Suprapubic skin (tissue), 4 donors: Measurements from ENCODE around the gene RNF7. TPM values are rescaled to one million over a fixed set of nuclear protein-coding genes. Genes with fewer than 3 reads are reported as not detected.
"Not testable (repeated sequence)": the region's sequence is repeated elsewhere in the genome, so short reads cannot be mapped to it uniquely, and the experiment has no call there.

Source experiments
- DNase-seq, 2 donors: peaks; one replicate each; pipeline ENCODE4 v3.0.0-alpha.2; 2019; ENCODE audit warnings: low spot score in 2 of 2
- H3K27ac ChIP-seq: fragments of 200-600 bp; sonication (generic); one replicate; pipeline ENCODE4 v1.5.1; 2019
- H3K27me3 ChIP-seq: fragments of 200-600 bp; sonication (generic); one replicate; pipeline ENCODE4 v1.5.1; 2019
- H3K36me3 ChIP-seq: fragments of 200-600 bp; sonication (generic); one replicate; pipeline ENCODE4 v1.5.1; 2019
- H3K4me1 ChIP-seq: fragments of 200-600 bp; sonication (generic); one replicate; pipeline ENCODE4 v1.5.1; 2019
- H3K4me3 ChIP-seq: fragments of 200-600 bp; sonication (generic); one replicate; pipeline ENCODE4 v1.5.1; 2019; ENCODE audit warnings: mild to moderate bottlenecking
- H3K9me3 ChIP-seq: fragments of 200-600 bp; sonication (generic); one replicate; pipeline ENCODE4 v1.5.1; 2019
- CTCF ChIP-seq, 2 donors: fragments of 200-600 bp in 1 of 2; fragments of 450-650 bp in 1 of 2; sonication (generic) in 1 of 2; IDR thresholded peaks; one replicate each; pipeline ENCODE4 v1.5.1; 2016 to 2019; ENCODE audit warnings: antibody characterized with exemption in 2 of 2, mild to moderate bottlenecking in 1 of 2, moderate library complexity in 1 of 2
- EP300 ChIP-seq: sonication (generic); formaldehyde crosslinking; IDR thresholded peaks from one replicate; pipeline ENCODE4 v1.6.1; 2017; ENCODE audit warnings: antibody characterized with exemption
- POLR2A ChIP-seq, 2 donors: fragments of 450-650 bp; IDR thresholded peaks; one replicate each; pipeline ENCODE4 v1.6.1; 2017; ENCODE audit warnings: antibody characterized with exemption in 2 of 2, mild to moderate bottlenecking in 2 of 2, moderate library complexity in 2 of 2
- POLR2AphosphoS5 ChIP-seq, 3 donors: sonication (generic); formaldehyde crosslinking; IDR thresholded peaks; one replicate each; pipeline ENCODE4 v1.6.1; 2017; ENCODE audit warnings: antibody characterized with exemption in 3 of 3
- whole genome bisulfite sequencing: methylation state at CpG from one replicate; pipeline ENCODE4 v1.1.5; 2018; 5-methylcytosine and 5-hydroxymethylcytosine counted together
- total RNA-seq, 4 donors: library from RNA; depleted of rRNA; stranded (reverse); fragments of >200 nt; gene quantifications; one replicate each; pipeline ENCODE4 v1.1.0, GENCODE V29; 2016

Gene RNF7
- 10 to 100 TPM; 43.9 to 77.3 (median 61.6) TPM for total RNA-seq

DNA sequence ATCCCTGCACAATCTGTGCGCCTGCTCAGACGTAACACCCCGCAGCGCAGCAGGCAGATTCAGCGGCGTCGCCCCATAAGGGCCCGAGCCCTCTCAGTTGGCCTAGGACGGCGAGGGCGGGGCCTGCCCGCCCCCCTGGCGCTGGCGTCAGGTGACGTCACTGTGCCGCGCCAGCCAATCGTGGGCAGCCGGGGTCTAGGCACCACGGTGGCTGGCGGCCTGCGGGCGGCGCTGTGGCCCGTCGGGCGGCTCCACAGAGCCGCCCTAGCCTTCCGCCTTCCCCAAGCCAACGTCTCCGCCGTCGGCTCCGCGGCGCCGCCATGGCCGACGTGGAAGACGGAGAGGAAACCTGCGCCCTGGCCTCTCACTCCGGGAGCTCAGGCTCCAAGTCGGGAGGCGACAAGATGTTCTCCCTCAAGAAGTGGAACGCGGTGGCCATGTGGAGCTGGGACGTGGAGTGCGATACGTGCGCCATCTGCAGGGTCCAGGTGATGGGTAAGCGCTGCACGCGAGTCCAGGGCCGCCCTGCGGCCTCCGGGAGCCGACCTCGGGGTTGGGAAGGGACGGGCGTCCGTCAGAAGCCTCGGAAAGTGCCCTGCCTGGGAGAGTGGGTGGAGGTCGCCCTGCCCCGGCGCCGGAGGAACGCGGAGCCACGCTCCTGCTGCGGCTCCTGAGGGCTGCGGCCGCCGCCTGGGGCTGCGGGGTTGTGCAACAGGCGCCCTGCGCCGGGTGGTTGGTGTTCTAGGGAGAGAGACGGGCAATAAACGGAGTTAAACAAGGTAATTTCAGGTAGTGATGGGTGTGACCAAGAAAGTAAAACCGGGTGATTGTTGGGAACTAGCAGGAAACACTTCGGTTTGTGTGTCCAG is at the start of gene RNF7:
TSS of gene RNF7 (plus strand) at position 277 of the 869 bp plus-strand sequence. CDS start at position 321, 44 bp downstream.
- Histone ChIP-seq H3K4me3 (peak within 1 kb of the TSS; percentile 88), H3K27me3 (no peaks in the 10 kb centered on the region), H3K9me3 (no peaks in the 10 kb centered on the region), H3K4me1 (peaks cover 34% of the 10 kb centered on the region), H3K36me3 (no peaks in the 10 kb centered on the region), H3K27ac (peak within 1 kb of the TSS; percentile 96)
- under 1% methylated on average over 74 of the region's 81 CpGs for WGBS
- TF ChIP-seq POLR2AphosphoS5 (IDR thresholded peaks at IDR 0.05) (peak in 2 of 3 donors; percentile 75 to 78), EP300 (no peak), CTCF (IDR thresholded peaks at IDR 0.05) (peak; percentile 53 to 98), POLR2A (IDR thresholded peaks at IDR 0.05) (peak; percentile 47 to 61)
- peak; percentile 94 to 95 for DNase-seq

- Histone ChIP-seq H3K9me3 (peaks cover 4% of the 10 kb centered on the region), H3K27ac (no peak overlapping the region), H3K4me3 (no peak overlapping the region), H3K27me3 (no peaks in the 10 kb centered on the region), H3K4me1 (peaks cover 12% of the 10 kb centered on the region), H3K36me3 (no peaks in the 10 kb centered on the region)
- DNase-seq, result no peak
- TF ChIP-seq POLR2A (IDR thresholded peaks at IDR 0.05), result no peak
- no peak for TF ChIP-seq CTCF (IDR thresholded peaks at IDR 0.05)
- no peak for TF ChIP-seq POLR2AphosphoS5 (IDR thresholded peaks at IDR 0.05)
- TF ChIP-seq EP300, result no peak
- 63% methylated on average over 4 of the region's 4 CpGs for WGBS
These were observed 47.5 kb upstream of the RNF7 start for GRCh38 chr3:141690431-141691072.

DNA sequence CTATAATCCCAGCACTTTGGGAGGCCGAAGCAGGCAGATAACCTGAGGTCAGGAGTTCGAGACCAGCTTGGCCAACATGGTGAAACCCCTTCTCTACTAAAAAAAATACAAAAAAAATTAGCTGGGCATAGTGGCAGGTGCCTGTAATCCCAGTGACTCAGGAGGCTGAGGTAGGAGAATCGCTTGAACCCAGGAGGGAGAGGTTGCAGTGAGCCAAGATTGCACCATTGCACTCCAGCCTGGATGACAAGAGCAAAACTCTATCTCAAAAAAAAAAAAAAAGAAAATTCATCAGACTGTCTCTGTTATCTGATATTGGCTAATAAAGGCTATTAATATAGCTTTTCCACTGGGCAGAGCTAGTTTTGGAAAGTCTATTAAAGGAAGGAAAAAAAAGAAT is 46.6 kb upstream of the RNF7 start:
- H3K27me3 ChIP-seq, H3K27ac ChIP-seq, H3K4me1 ChIP-seq, DNase-seq, H3K9me3 ChIP-seq, H3K4me3 ChIP-seq, H3K36me3 ChIP-seq: not testable (repeated sequence)
- WGBS, result 74% methylated on average over 3 of the region's 3 CpGs

DNA sequence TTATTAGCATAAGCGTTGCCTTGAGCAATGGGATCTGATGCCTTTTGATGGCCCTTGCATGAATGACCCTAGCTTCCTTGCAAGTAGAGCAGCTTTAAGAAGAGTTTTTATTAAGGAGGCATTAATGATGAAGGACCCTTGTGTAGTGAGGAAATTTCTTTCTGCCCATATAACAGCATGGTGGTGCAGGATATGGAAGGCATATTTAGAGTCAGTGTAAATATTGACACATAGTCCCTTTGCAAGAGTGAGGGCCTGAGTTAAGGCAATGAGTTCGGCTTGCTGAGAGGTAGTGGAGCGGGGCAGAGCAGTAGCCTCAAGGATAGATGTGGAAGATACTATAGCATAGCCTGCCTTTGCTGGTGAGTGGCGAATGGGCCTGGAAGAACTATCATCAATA is 45.1 kb upstream of the RNF7 start:
- not testable (repeated sequence) for H3K4me3 ChIP-seq, H3K9me3 ChIP-seq, DNase-seq, H3K36me3 ChIP-seq, H3K27me3 ChIP-seq, H3K27ac ChIP-seq, H3K4me1 ChIP-seq
- WGBS, result 80% methylated on average over 4 of the region's 4 CpGs

GRCh38 chr3:141699324-141699723 is 38.8 kb upstream of the RNF7 start:
- no peak for DNase-seq
- Histone ChIP-seq H3K4me1 (no peaks in the 10 kb centered on the region), H3K36me3 (no peaks in the 10 kb centered on the region), H3K9me3 (no peaks in the 10 kb centered on the region), H3K27me3 (no peaks in the 10 kb centered on the region), H3K27ac (no peak overlapping the region), H3K4me3 (no peak overlapping the region)
- TF ChIP-seq POLR2A (IDR thresholded peaks at IDR 0.05), result no peak
- no peak for TF ChIP-seq CTCF (IDR thresholded peaks at IDR 0.05)
- no peak for TF ChIP-seq EP300
- no peak for TF ChIP-seq POLR2AphosphoS5 (IDR thresholded peaks at IDR 0.05)
- WGBS, result 67% methylated on average over 7 of the region's 7 CpGs

DNA sequence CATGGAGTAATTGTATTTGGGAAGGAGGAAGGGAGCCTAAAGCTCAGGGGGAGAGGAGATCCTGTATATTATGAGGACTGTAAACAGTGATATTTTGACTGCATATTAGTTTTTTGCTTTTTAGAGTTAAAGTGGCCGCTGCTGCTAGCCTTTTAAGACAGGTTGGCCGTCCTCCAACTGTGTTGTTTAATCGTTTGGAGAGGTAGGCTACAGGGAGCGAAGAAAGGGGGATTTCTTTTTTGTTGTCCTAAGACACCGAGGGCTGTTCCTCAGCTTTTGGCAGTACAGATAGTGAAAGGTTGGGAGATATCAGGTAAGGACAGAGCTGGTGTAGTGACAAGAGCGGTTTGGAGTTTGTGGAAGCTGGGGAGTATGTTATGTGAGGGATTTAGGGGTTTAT is 38.2 kb upstream of the RNF7 start:
- TF ChIP-seq EP300, result no peak
- TF ChIP-seq POLR2A (IDR thresholded peaks at IDR 0.05), result no peak
- no peak for TF ChIP-seq POLR2AphosphoS5 (IDR thresholded peaks at IDR 0.05)
- TF ChIP-seq CTCF (IDR thresholded peaks at IDR 0.05), result no peak
- H3K9me3 ChIP-seq, result no peaks in the 10 kb centered on the region
- H3K4me1 ChIP-seq, result no peaks in the 10 kb centered on the region
- H3K4me3 ChIP-seq, result no peak overlapping the region
- WGBS, result 56% methylated on average over 6 of the region's 6 CpGs
- H3K27ac ChIP-seq, result no peak overlapping the region
- H3K27me3 ChIP-seq, result no peaks in the 10 kb centered on the region
- H3K36me3 ChIP-seq, result no peaks in the 10 kb centered on the region
- DNase-seq, result no peak

DNA sequence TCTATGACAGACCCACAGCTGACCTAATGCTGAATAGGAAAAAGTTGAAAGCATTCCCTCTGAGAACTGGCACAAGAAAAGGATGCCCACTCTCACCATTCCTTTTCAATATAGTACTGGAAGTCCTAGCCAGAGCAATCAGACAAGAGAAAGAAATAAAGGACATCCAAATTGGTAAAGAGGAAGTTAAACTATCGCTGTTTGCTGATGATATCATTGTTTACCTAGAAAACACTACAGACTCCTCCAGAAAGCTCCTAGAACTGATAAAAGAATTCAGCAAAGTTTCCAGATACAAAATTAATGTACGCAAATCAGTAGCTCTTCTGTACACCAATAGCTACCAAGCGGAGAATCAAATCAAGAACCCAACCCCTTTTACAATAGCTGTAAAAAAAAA is 34.7 kb upstream of the RNF7 start:
- not testable (repeated sequence) for DNase-seq, H3K4me1 ChIP-seq, H3K36me3 ChIP-seq, H3K4me3 ChIP-seq, H3K27me3 ChIP-seq, H3K27ac ChIP-seq, H3K9me3 ChIP-seq
- 94% methylated on average over 3 of the region's 3 CpGs for WGBS
